Measurements from ENCODE around the gene TNNT3. TPM values are rescaled to one million over a fixed set of nuclear protein-coding genes. Genes with fewer than 3 reads are reported as not detected.
"Not testable (repeated sequence)": the region's sequence is repeated elsewhere in the genome, so short reads cannot be mapped to it uniquely, and the experiment has no call there.

The TNNT3 gene
- total and polyA plus RNA-seq, 2 of the 4 experiments (the other 2 are of a cell fraction): not detected

DNA sequence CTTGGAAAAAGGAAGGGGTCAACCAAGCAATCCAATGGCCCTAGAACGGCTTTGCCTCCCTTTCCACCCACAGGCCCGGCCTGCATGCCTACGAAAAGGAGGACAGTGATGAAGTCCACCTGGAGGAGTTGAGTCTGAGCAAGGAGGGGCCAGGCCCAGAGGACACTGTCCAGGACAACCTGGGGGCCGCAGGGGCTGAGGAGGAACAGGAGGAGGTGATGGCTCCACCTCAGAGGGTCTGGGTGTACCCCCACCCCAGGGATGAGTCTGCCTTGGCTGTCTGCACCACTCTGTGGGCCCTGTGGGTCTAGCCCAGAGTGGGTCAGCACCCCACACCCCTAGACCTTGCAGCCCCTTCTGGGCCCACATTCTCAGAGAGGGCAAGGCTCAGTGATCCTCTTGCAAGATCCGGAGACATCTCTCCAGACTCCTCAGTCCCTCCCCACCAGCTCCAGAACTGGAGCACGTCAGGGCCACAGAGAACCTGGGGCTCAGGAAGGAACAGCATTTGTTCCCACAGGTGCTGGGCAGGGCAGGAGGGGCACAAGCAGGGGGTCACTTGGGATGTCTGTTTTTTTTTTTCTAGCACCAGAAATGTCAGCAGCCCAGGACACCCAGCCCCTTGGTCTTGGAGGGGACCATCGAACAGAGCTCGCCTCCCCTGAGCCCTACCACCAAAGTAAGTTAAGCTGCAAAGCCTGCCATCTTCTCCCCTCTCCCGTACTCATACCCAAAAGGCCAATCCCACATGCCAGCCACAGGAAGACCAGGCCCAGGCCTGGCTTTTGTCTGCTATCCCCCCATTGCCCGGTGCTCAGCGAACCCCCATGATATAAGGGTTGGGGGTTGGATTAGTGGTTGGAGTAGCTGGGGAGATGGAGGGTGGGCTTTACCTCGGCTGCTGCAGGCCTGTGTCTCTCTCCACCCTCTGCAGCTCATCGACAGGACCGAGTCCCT is 35.9 kb upstream of the TNNT3 start (continued):
- TF ChIP-seq, protein P1, sequence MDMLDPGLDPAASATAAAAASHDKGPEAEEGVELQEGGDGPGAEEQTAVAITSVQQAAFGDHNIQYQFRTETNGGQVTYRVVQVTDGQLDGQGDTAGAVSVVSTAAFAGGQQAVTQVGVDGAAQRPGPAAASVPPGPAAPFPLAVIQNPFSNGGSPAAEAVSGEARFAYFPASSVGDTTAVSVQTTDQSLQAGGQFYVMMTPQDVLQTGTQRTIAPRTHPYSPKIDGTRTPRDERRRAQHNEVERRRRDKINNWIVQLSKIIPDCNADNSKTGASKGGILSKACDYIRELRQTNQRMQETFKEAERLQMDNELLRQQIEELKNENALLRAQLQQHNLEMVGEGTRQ (IDR thresholded peaks at IDR 0.05; ENCODE audit: low read depth, low read length): no peak

DNA sequence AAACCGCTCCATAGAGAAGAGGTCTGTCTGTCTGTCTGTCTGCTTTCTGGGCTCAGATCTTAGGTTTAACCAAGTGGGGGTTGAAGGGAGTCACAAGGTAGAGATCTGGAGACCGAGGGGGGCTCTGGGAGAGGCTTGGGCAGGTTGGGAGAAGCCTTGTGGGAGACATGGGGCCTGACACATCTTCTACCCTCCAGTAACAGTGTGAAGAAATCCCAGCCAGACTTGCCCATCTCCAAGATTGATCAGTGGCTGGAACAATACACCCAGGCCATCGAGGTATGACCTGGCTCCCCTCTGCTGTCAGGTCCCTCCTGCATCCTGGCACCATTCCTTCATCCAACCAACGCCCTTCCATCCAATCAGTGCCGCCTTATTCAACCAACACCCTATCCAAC is 35.2 kb upstream of the TNNT3 start:
- in situ Hi-C loops (cut with MboI; ENCODE audit: low sequenced_read_pairs): loop anchor here (5.0 kb wide), 1 partner anchor 268 kb away; no protein-coding TSS in a partner anchor

DNA sequence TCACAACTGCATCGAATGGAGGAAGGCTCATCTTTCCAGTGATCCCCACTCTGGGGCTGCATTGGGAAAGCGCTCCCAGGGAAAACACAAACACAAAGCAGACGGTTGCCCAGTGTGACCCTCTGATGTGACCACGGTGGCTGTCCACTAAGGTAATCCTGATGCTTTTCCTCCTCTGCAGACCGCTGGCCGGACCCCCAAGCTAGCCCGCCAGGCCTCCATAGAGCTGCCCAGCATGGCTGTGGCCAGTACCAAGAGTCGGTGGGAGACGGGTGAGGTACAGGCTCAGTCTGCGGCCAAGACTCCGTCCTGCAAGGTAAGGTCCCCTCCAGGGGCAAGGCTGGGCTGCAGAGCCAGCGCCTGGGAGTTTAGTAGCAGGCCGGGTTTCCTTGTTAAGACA is 33.0 kb upstream of the TNNT3 start:
- H4K20me1 ChIP-seq (ENCODE audit: insufficient read depth, low read length); H3K27ac ChIP-seq (ENCODE audit: insufficient read depth, low read length); H2BK20ac ChIP-seq (ENCODE audit: low read depth, low read length); H2AK9ac ChIP-seq (replicated peaks; ENCODE audit: low read depth, low read length, poor library complexity); dilution Hi-C loops (cut with HindIII; ENCODE audit: low sequenced_read_pairs, unreplicated experiment); H3K56ac ChIP-seq (ENCODE audit: extremely low read depth, insufficient read depth, low read length); H4K91ac ChIP-seq (ENCODE audit: insufficient read depth, low read depth, low read length); H2BK15ac ChIP-seq (ENCODE audit: low read depth, low read length); H3K9me3 ChIP-seq (ENCODE audit: control insufficient read depth, insufficient read depth, low read length); H3K4me2 ChIP-seq (ENCODE audit: low read depth, low read length); DNase-seq; H4K8ac ChIP-seq (ENCODE audit: low read depth in 2 of 2, low read length in 2 of 2); H4K5ac ChIP-seq (ENCODE audit: low read depth, low read length); H3K4me3 ChIP-seq (ENCODE audit: insufficient read depth, low read depth, low read length); in situ Hi-C loops (cut with MboI; ENCODE audit: low sequenced_read_pairs); BruUV-seq (replicated peaks); POLR2A ChIA-PET (ENCODE audit: unreplicated experiment); H3K4me1 ChIP-seq (ENCODE audit: control insufficient read depth, insufficient read depth, low read length); H3K36me3 ChIP-seq (ENCODE audit: control insufficient read depth, insufficient read depth, low read length); H2AK5ac ChIP-seq (ENCODE audit: low read depth, low read length); intact Hi-C loops (cut with micrococcal nuclease); H3K9me1 ChIP-seq (ENCODE audit: insufficient read depth, low read length); H3K4ac ChIP-seq (ENCODE audit: low read depth, low read length); H3K9ac ChIP-seq (ENCODE audit: low read depth, low read length); ATAC-seq (ENCODE audit: low read depth); H2BK120ac ChIP-seq (ENCODE audit: low read depth, low read length); H3K14ac ChIP-seq (replicated peaks; ENCODE audit: low read depth, low read length); CTCF ChIA-PET; H3K18ac ChIP-seq (ENCODE audit: low read depth, low read length); H3K79me1 ChIP-seq (ENCODE audit: low read depth in 1 of 2, low read length in 2 of 2); H3K23ac ChIP-seq (ENCODE audit: low read depth, low read length); H2BK5ac ChIP-seq (ENCODE audit: low read depth, low read length, poor library complexity, severe bottlenecking); H2AFZ ChIP-seq (replicated peaks; ENCODE audit: low read length, poor library complexity): not testable (repeated sequence)
- H3K27me3 ChIP-seq (ENCODE audit: control insufficient read depth, insufficient read depth, low read length): peaks cover 26% of the 10 kb centered on the region
- WGBS, 2 experiments (ENCODE audit: extremely low coverage in 2 of 2, insufficient read length in 1 of 2): 56% methylated on average over 8 of the region's 13 CpGs; no CpG with 5 or more reads in 1 of the 2 experiments

More for the DNA sequence above, 35.2 kb upstream of the TNNT3 start:
- H2BK5ac ChIP-seq (ENCODE audit: low read depth, low read length, poor library complexity, severe bottlenecking): no peak overlapping the region
- H3K4me3 ChIP-seq (ENCODE audit: insufficient read depth, low read depth, low read length): no peak overlapping the region
- no peak overlapping the region for H2AFZ ChIP-seq (replicated peaks; ENCODE audit: low read length, poor library complexity)
- H3K18ac ChIP-seq (ENCODE audit: low read depth, low read length): no peak overlapping the region
- H2AK9ac ChIP-seq (replicated peaks; ENCODE audit: low read depth, low read length, poor library complexity): no peak overlapping the region
- H3K27ac ChIP-seq (ENCODE audit: insufficient read depth, low read length): no peak overlapping the region
- no peak overlapping the region for H3K4me2 ChIP-seq (ENCODE audit: low read depth, low read length)
- 79% methylated on average over 4 of the region's 5 CpGs; no CpG with 5 or more reads in 1 of the 2 experiments for WGBS, 2 experiments (ENCODE audit: extremely low coverage in 2 of 2, insufficient read length in 1 of 2)
- no peak for ATAC-seq (ENCODE audit: low read depth)
- intact Hi-C loops (cut with micrococcal nuclease): no loop called here
- no peak overlapping the region for H4K5ac ChIP-seq (ENCODE audit: low read depth, low read length)
- H2BK20ac ChIP-seq (ENCODE audit: low read depth, low read length): no peak overlapping the region
- H3K9me1 ChIP-seq (ENCODE audit: insufficient read depth, low read length): no peaks in the 10 kb centered on the region
- H2BK120ac ChIP-seq (ENCODE audit: low read depth, low read length): no peak overlapping the region
- H3K9ac ChIP-seq (ENCODE audit: low read depth, low read length): no peak overlapping the region
- CTCF ChIA-PET: no interaction called here
- no peak overlapping the region for H4K8ac ChIP-seq (ENCODE audit: low read depth in 2 of 2, low read length in 2 of 2)
- TF ChIP-seq BHLHE40 (IDR thresholded peaks at IDR 0.05; ENCODE audit: low read depth, low read length) (no peak), RAD21 (IDR thresholded peaks at IDR 0.05; ENCODE audit: low read length) (no peak), MAFK (IDR thresholded peaks at IDR 0.05; ENCODE audit: low read depth, low read length) (no peak)
- H2AK5ac ChIP-seq (ENCODE audit: low read depth, low read length): no peak overlapping the region
- no peak overlapping the region for H2BK15ac ChIP-seq (ENCODE audit: low read depth, low read length)
- peaks cover 28% of the 10 kb centered on the region for H3K27me3 ChIP-seq (ENCODE audit: control insufficient read depth, insufficient read depth, low read length)
- H4K20me1 ChIP-seq (ENCODE audit: insufficient read depth, low read length): no peaks in the 10 kb centered on the region
- no peak overlapping the region for H3K56ac ChIP-seq (ENCODE audit: extremely low read depth, insufficient read depth, low read length)
- H3K14ac ChIP-seq (replicated peaks; ENCODE audit: low read depth, low read length): no peak overlapping the region
- BruUV-seq (replicated peaks): no TSS peak
- H3K4ac ChIP-seq (ENCODE audit: low read depth, low read length): no peak overlapping the region
- H3K79me1 ChIP-seq (ENCODE audit: low read depth in 1 of 2, low read length in 2 of 2): no peaks in the 10 kb centered on the region
- no peak overlapping the region for H3K23ac ChIP-seq (ENCODE audit: low read depth, low read length)
- dilution Hi-C loops (cut with HindIII; ENCODE audit: low sequenced_read_pairs, unreplicated experiment): no loop called here
- H3K36me3 ChIP-seq (ENCODE audit: control insufficient read depth, insufficient read depth, low read length): no peaks in the 10 kb centered on the region
- POLR2A ChIA-PET (ENCODE audit: unreplicated experiment): no interaction called here
- H4K91ac ChIP-seq (ENCODE audit: insufficient read depth, low read depth, low read length): no peak overlapping the region
- no peak for DNase-seq
- H3K4me1 ChIP-seq (ENCODE audit: control insufficient read depth, insufficient read depth, low read length): no peaks in the 10 kb centered on the region
- no peaks in the 10 kb centered on the region for H3K9me3 ChIP-seq (ENCODE audit: control insufficient read depth, insufficient read depth, low read length)

All from IMR-90 (cell line).